Lung (tissue), 12 donors: Measurements from ENCODE around the gene GMIP. TPM values are rescaled to one million over a fixed set of nuclear protein-coding genes. Genes with fewer than 3 reads are reported as not detected.

Source experiments
- ATAC-seq: fragments of 200-7000 bp; cut with Tn5 transposase; one replicate; pipeline ENCODE4 v1.9.1; 2020; ENCODE audit warnings: moderate number of reproducible peaks; ENCODE audit not compliant: insufficient read depth, low FRiP score
- DNase-seq, 3 donors: peaks; one replicate each; pipeline ENCODE4 v3.0.0-alpha.2; 2013 to 2017
- H3K27ac ChIP-seq, 2 donors: one replicate each; pipeline ENCODE4 v1.5.1; 2013; ENCODE audit warnings: mild to moderate bottlenecking in 2 of 2, moderate library complexity in 2 of 2, control low read depth in 1 of 2, inconsistent platforms in 1 of 2, low read depth in 1 of 2, low read length in 1 of 2
- H3K27me3 ChIP-seq, 3 donors: one replicate each; pipeline ENCODE4 v1.5.1; 2013; ENCODE audit warnings: low read length in 2 of 3; ENCODE audit not compliant: control insufficient read depth in 3 of 3, insufficient read depth in 3 of 3
- H3K36me3 ChIP-seq, 4 donors: one replicate each; pipeline ENCODE4 v1.5.1; 2013; ENCODE audit warnings: low read length in 4 of 4, mild to moderate bottlenecking in 1 of 4, moderate library complexity in 1 of 4; ENCODE audit not compliant: control insufficient read depth in 4 of 4, insufficient read depth in 4 of 4
- H3K4me1 ChIP-seq, 5 donors: one replicate each; pipeline ENCODE4 v1.5.1; 2013; ENCODE audit warnings: low read length in 5 of 5, mild to moderate bottlenecking in 2 of 5, moderate library complexity in 1 of 5; ENCODE audit not compliant: control insufficient read depth in 5 of 5, insufficient read depth in 5 of 5
- H3K4me3 ChIP-seq: one replicate; pipeline ENCODE4 v1.5.1; 2013; ENCODE audit warnings: mild to moderate bottlenecking, control low read depth, moderate library complexity
- H3K9ac ChIP-seq, 2 donors: one replicate each; pipeline ENCODE4 v1.5.1; 2013; ENCODE audit warnings: low read length in 2 of 2, control low read depth in 1 of 2; ENCODE audit not compliant: insufficient read depth in 1 of 2
- H3K9me3 ChIP-seq, 4 donors: one replicate each; pipeline ENCODE4 v1.5.1; 2013; ENCODE audit warnings: low read length in 3 of 4, mild to moderate bottlenecking in 1 of 4, moderate library complexity in 1 of 4; ENCODE audit not compliant: control insufficient read depth in 4 of 4, insufficient read depth in 3 of 4
- CTCF ChIP-seq: IDR thresholded peaks from 2 replicates; pipeline ENCODE4 v1.5.1; 2012; ENCODE audit warnings: mild to moderate bottlenecking; ENCODE audit errors: control extremely low read depth, extremely low read depth
- WGBS, 2 donors: extraction: QIAGEN DNeasy Blood & Tissue Kit; methylation state at CpG; one replicate each; pipeline ENCODE4 v1.1.7; 2013; 5-methylcytosine and 5-hydroxymethylcytosine counted together
- polyA plus RNA-seq, 2 donors: library from polyadenylated mRNA; stranded (reverse); fragments of 200-250 nt; gene quantifications; one replicate each; pipeline ENCODE4 v1.2.1, GENCODE V29; 2013
- total RNA-seq, 2 donors: library from RNA; depleted of rRNA in 1 of 2; stranded (reverse); fragments of >200 nt in 1 of 2; gene quantifications; one replicate each; pipeline ENCODE4 v1.2.1, GENCODE V29; 2014 to 2021
- donor health status: control.
- donor health status: control.
- donor health status: Bipolar disorder and iron deficiency.
- donor health status: healthy.
- donor health status: DM: yes; HTN: yes; CAD: no.

Gene GMIP
- total and polyA plus RNA-seq, 4 donors = 13.1 to 54.1 (median 31.6) TPM

- Histone ChIP-seq H3K9ac (no peak overlapping the region), H3K9me3 (peaks cover 0 to 34% (median 1%) of the 10 kb centered on the region in 4 donors), H3K27ac (no peak overlapping the region), H3K4me3 (no peak overlapping the region), H3K27me3 (no peaks in the 10 kb centered on the region), H3K4me1 (no peaks in the 10 kb centered on the region), H3K36me3 (peaks cover 18 to 30% (median 21%) of the 10 kb centered on the region in 4 donors)
- DNase-seq = no peak
- TF ChIP-seq CTCF = no peak
- ATAC-seq = no peak
- WGBS, 2 donors = 95 to 99% methylated on average over 7 of the region's 7 CpGs
Observed at GRCh38 chr19:19677579-19677978, 34.1 kb upstream of the GMIP start.

- WGBS, 2 donors = 98 to 99% methylated on average over 6 of the region's 6 CpGs
- H3K9me3 ChIP-seq = peaks cover 0 to 21% (median 1%) of the 10 kb centered on the region in 4 donors
- H3K9ac ChIP-seq = no peak overlapping the region
- peaks cover 10 to 20% (median 13%) of the 10 kb centered on the region in 4 donors for H3K36me3 ChIP-seq
- no peak for ATAC-seq
- no peak for TF ChIP-seq CTCF
- no peak for DNase-seq
- H3K4me3 ChIP-seq = no peak overlapping the region
- H3K27me3 ChIP-seq = no peaks in the 10 kb centered on the region
- H3K4me1 ChIP-seq = peaks cover 0 to 11% (median 4%) of the 10 kb centered on the region in 5 donors
- H3K27ac ChIP-seq = no peak overlapping the region
Observed at GRCh38 chr19:19674315-19674714, 30.9 kb upstream of the GMIP start.

GRCh38 chr19:19672816-19673215, 29.4 kb upstream of the GMIP start:
- DNase-seq = no peak
- Histone ChIP-seq H3K4me1 (peaks cover 0 to 11% (median 4%) of the 10 kb centered on the region in 5 donors), H3K9me3 (peaks cover 0 to 12% (median 0%) of the 10 kb centered on the region in 4 donors), H3K27me3 (no peaks in the 10 kb centered on the region), H3K27ac (no peak overlapping the region), H3K36me3 (peaks cover 1 to 12% (median 3%) of the 10 kb centered on the region in 4 donors), H3K4me3 (no peak overlapping the region), H3K9ac (no peak overlapping the region)
- no peak for TF ChIP-seq CTCF
- WGBS, 2 donors = 95 to 96% methylated on average over 3 of the region's 3 CpGs
- no peak for ATAC-seq

GRCh38 chr19:19670070-19670551, 26.7 kb upstream of the GMIP start:
- H3K36me3 ChIP-seq = peaks cover 0 to 2% (median 0%) of the 10 kb centered on the region in 4 donors
- no peak overlapping the region for H3K4me3 ChIP-seq
- no peak overlapping the region for H3K27ac ChIP-seq
- H3K9me3 ChIP-seq = peaks cover 0 to 4% (median 0%) of the 10 kb centered on the region in 4 donors
- H3K4me1 ChIP-seq = peaks cover 0 to 11% (median 4%) of the 10 kb centered on the region in 5 donors
- DNase-seq = no peak
- peak overlapping the region in 1 of 2 donors; percentile 37 for H3K9ac ChIP-seq
- no peaks in the 10 kb centered on the region for H3K27me3 ChIP-seq
- no peak for TF ChIP-seq CTCF
- WGBS, 2 donors = 79 to 92% methylated on average over 10 of the region's 10 CpGs
- no peak for ATAC-seq
